Epithelial cell of esophagus (primary cell): ENCODE data around the gene MAP3K2.
A peak's percentile ranks its signal among the peaks of the same experiment; 100 is the strongest.

Experiments used
- DNase-seq: peaks from one replicate; pipeline ENCODE4 v3.0.0; 2010; ENCODE audit warnings: low read depth
- H3K4me3 ChIP-seq: 2 replicates; pipeline ENCODE4 v1.5.1; 2011; ENCODE audit warnings: mild to moderate bottlenecking, low read length, control low read depth
- CTCF ChIP-seq: IDR thresholded peaks from 2 replicates; pipeline ENCODE4 v1.5.1; 2011; ENCODE audit warnings: low read depth, mild to moderate bottlenecking, low read length, control low read depth, inconsistent platforms; ENCODE audit not compliant: insufficient read depth; ENCODE audit errors: missing control alignments

Gene MAP3K2

GRCh38 chr2:127324635-127325034, 63.1 kb downstream of the MAP3K2 start:
- DNase-seq, result peak; percentile 49
- H3K4me3 ChIP-seq, result no peak overlapping the region
- TF ChIP-seq CTCF, result peak; percentile 50

GRCh38 chr2:127321303-127321702, 66.5 kb downstream of the MAP3K2 start:
- no peak for DNase-seq
- no peak overlapping the region for H3K4me3 ChIP-seq
- TF ChIP-seq CTCF, result no peak

GRCh38 chr2:127320586-127321275, 67.0 kb downstream of the MAP3K2 start:
- no peak overlapping the region for H3K4me3 ChIP-seq
- no peak for DNase-seq
- no peak for TF ChIP-seq CTCF

GRCh38 chr2:127320067-127320466, 67.7 kb downstream of the MAP3K2 start:
- no peak for TF ChIP-seq CTCF
- no peak for DNase-seq
- no peak overlapping the region for H3K4me3 ChIP-seq

- TF ChIP-seq CTCF, result no peak
- no peak overlapping the region for H3K4me3 ChIP-seq
- DNase-seq, result no peak
Measured at GRCh38 chr2:127314193-127314988, 73.4 kb downstream of the MAP3K2 start.

- DNase-seq, result peak; percentile 59
- no peak for TF ChIP-seq CTCF
Measured at GRCh38 chr2:127313406-127313805, 74.4 kb downstream of the MAP3K2 start.

More at GRCh38 chr2:127313406-127313805, 74.4 kb downstream of the MAP3K2 start:
- H3K4me3 ChIP-seq, result no peak overlapping the region
